AG09319 (cell line): ENCODE data around the gene NPAS3.

Experiments used
- DNase-seq: peaks from one replicate; pipeline ENCODE4 v3.0.0-alpha.2; 2010; ENCODE audit warnings: low read depth; ENCODE audit errors: extremely low read depth
- CTCF ChIP-seq: IDR thresholded peaks from 2 replicates; pipeline ENCODE4 v1.5.1; 2011; ENCODE audit warnings: low read depth, mild to moderate bottlenecking, inconsistent platforms, low read length, moderate library complexity

Gene NPAS3

GRCh38 chr14:33259764-33260163, 321.1 kb downstream of the NPAS3 start:
- no peak for DNase-seq
- no peak for TF ChIP-seq CTCF

GRCh38 chr14:33271216-33271615, 332.5 kb downstream of the NPAS3 start:
- no peak for TF ChIP-seq CTCF
- DNase-seq, result no peak

DNA sequence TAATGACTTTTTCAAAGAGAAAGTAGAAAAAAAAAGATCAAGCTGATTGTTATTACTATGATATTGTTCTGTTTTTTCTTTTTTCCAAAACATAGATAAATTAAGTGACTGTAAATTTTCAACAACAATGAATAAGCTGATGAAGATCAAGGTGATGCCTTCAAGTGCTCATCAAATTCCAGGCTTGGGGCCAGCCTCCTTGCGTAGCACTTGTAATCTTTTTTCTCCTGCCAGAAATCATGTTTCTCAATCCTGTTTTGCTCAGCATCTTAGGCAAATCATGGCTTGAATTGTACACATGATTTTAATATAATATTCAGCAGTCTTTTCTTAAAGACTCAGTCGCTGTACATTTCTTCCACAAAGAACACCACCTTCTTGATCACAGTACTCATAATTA, 333.2 kb downstream of the NPAS3 start:
- DNase-seq, result no peak
- no peak for TF ChIP-seq CTCF

- no peak for DNase-seq
- no peak for TF ChIP-seq CTCF
Measured at GRCh38 chr14:33273978-33274377, 335.3 kb downstream of the NPAS3 start.

DNA sequence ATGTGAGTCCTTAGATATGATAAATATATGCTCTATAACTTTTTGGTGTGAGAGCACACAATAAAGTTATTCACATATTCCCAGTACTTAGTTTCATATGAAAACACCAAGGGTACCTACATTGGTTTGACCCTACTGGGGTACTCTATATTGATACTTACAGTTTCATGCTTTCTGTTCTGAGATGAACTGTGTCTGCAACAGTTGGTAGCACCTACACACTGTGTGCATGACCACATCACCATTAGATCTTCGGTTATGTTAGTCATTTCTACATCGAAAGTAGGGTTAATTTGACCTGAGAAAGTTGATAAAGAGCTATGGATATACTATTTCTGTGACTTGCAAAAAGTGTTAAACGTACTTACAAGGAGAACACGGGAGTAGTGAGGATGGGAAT, 337.2 kb downstream of the NPAS3 start:
- no peak for DNase-seq
- TF ChIP-seq CTCF, result no peak

GRCh38 chr14:33279865-33280264, 341.2 kb downstream of the NPAS3 start:
- DNase-seq, result no peak
- TF ChIP-seq CTCF, result no peak

DNA sequence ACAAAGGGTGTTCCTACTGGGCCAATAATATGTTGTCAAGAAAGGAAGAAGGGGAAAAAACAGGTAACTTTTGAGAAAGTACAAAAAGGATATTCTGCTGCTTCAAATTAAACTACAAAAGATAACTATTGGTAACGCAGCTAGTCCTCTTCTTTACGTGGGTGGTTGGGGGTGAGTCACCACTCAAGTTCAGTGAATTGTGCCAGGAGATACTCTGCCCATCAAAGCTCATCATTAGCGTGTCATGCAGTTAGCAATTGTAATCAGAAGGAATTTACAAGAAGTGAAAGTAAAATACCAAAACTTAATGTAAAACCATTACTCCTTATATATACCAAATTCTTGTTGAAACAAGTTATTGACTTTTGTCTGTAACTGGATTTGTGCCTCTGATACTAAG, 342.0 kb downstream of the NPAS3 start:
- no peak for TF ChIP-seq CTCF

More for the DNA sequence above, 342.0 kb downstream of the NPAS3 start:
- DNase-seq, result no peak
